Parathyroid adenoma (tissue), 2 donors: Measurements from ENCODE around the gene IFT57.

Experiments
- H2AFZ ChIP-seq: fragments of 300-600 bp; sonication (generic); one replicate; pipeline ENCODE4 v1.7.0; 2017; ENCODE audit warnings: antibody characterized with exemption, mild to moderate bottlenecking
- H3K27ac ChIP-seq: fragments of 300-600 bp; sonication (generic); one replicate; pipeline ENCODE4 v1.7.0; 2017
- H3K27me3 ChIP-seq: fragments of 300-600 bp; sonication (generic); one replicate; pipeline ENCODE4 v1.7.0; 2017; ENCODE audit warnings: low read length; ENCODE audit not compliant: control insufficient read depth, insufficient read depth
- H3K36me3 ChIP-seq: fragments of 300-600 bp; sonication (generic); one replicate; pipeline ENCODE4 v1.7.0; 2017; ENCODE audit warnings: low read length; ENCODE audit not compliant: control insufficient read depth, insufficient read depth
- H3K4me1 ChIP-seq: fragments of 300-600 bp; sonication (generic); one replicate; pipeline ENCODE4 v1.7.0; 2017; ENCODE audit warnings: control low read depth
- H3K4me2 ChIP-seq: fragments of 300-600 bp; sonication (generic); one replicate; pipeline ENCODE4 v1.7.0; 2017; ENCODE audit warnings: low read length
- H3K4me3 ChIP-seq: fragments of 300-600 bp; sonication (generic); one replicate; pipeline ENCODE4 v1.7.0; 2017; ENCODE audit warnings: low read depth, low read length
- H3K79me2 ChIP-seq: fragments of 300-600 bp; sonication (generic); one replicate; pipeline ENCODE4 v1.7.0; 2017; ENCODE audit warnings: control low read depth
- H3K9ac ChIP-seq: fragments of 300-600 bp; sonication (generic); one replicate; pipeline ENCODE4 v1.7.0; 2017; ENCODE audit warnings: mild to moderate bottlenecking
- H3K9me3 ChIP-seq: fragments of 300-600 bp; sonication (generic); one replicate; pipeline ENCODE4 v1.7.0; 2017; ENCODE audit warnings: low read length; ENCODE audit not compliant: control insufficient read depth
- CTCF ChIP-seq: fragments of 300-600 bp; sonication (generic); IDR thresholded peaks from one replicate; pipeline ENCODE4 v1.7.0; 2017; ENCODE audit warnings: antibody characterized with exemption, mild to moderate bottlenecking
- donor health status: primary hyperparathyroidism.

IFT57 gene

DNA sequence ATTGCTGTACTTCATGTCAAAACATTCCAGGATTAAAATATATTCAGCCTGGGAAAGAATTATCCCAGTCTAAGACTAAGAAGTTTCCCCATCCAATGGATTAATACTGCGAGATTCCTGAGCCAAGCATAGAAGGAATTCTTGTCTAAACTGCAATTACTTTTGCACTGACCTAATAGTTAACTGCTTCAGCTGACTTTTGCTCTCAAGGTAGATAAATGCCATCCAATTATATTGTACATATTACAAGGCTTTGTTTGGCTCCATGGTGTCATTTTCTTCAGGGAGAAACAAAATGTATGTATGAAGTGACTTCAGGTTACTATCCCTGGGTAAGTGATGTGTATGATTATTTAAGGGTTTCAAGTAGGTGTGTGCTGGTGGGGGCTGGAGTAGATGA, 6.1 kb upstream of the IFT57 start:
- Histone ChIP-seq H3K4me1 (no peaks in the 10 kb centered on the region), H3K4me2 (no peak overlapping the region), H3K79me2 (no peaks in the 10 kb centered on the region), H3K36me3 (no peaks in the 10 kb centered on the region), H3K27me3 (no peaks in the 10 kb centered on the region), H2AFZ (no peak overlapping the region), H3K4me3 (no peak overlapping the region), H3K9me3 (no peaks in the 10 kb centered on the region), H3K9ac (no peak overlapping the region), H3K27ac (no peak overlapping the region)
- no peak for TF ChIP-seq CTCF

DNA sequence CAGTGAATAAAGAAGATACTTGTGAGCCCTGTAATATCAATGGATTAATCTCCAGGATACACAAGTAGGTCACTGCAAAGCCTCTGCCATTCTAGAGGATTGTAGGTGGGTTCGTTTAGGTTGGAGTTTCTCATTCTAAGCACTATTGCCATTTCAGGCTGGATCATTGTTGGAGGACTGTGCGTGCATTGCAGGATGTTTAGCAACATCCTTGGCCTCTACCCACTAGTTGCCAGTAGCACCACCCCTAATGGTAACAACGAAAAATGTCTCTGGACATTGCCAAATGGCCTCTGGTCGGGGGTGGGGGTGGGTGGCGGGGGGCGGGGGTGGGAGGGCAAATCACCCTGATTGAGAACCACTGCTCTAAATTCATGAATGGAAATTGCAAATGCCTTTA, 4.9 kb upstream of the IFT57 start:
- H3K4me3 ChIP-seq, result no peak overlapping the region
- H3K27me3 ChIP-seq, result no peaks in the 10 kb centered on the region
- H3K36me3 ChIP-seq, result no peaks in the 10 kb centered on the region
- no peaks in the 10 kb centered on the region for H3K9me3 ChIP-seq
- no peak overlapping the region for H3K27ac ChIP-seq
- H2AFZ ChIP-seq, result no peak overlapping the region
- no peaks in the 10 kb centered on the region for H3K4me1 ChIP-seq
- no peak overlapping the region for H3K4me2 ChIP-seq
- TF ChIP-seq CTCF, result no peak
- H3K79me2 ChIP-seq, result peaks cover under 1% of the 10 kb centered on the region
- H3K9ac ChIP-seq, result no peak overlapping the region

DNA sequence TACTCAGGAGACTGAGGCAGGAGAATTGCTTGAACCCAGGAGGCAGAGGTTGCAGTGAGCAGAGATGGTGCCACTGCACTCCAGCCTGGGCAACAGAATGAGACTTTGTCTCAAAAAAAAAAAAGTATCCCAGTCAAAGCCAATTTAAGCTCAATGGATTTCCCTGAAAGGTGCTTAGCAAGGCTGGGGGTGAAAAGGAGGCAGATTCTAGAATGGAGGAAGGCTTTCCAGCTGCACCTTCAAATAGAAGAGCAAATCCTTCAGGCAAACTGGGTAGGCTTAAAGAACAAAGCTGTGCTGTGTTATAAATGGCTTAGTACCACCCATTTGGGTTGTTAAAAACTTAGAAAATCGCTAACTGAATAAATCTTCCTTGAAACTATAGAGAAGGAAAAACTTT, 3.0 kb upstream of the IFT57 start:
- Histone ChIP-seq H3K9me3 (no peaks in the 10 kb centered on the region), H3K36me3 (no peaks in the 10 kb centered on the region), H3K27ac (no peak overlapping the region)

GRCh38 chr3:108223928-108224327, 1.7 kb upstream of the IFT57 start:
- peaks cover 9% of the 10 kb centered on the region for H3K4me1 ChIP-seq
- H3K4me3 ChIP-seq, result no peak overlapping the region
- H3K9me3 ChIP-seq, result no peaks in the 10 kb centered on the region
- TF ChIP-seq CTCF, result no peak
- no peak overlapping the region for H3K27ac ChIP-seq
- H2AFZ ChIP-seq, result peak overlapping the region; percentile 93
- no peaks in the 10 kb centered on the region for H3K27me3 ChIP-seq
- H3K9ac ChIP-seq, result no peak overlapping the region
- H3K4me2 ChIP-seq, result peak overlapping the region; percentile 4
- H3K79me2 ChIP-seq, result peaks cover 17% of the 10 kb centered on the region
- H3K36me3 ChIP-seq, result no peaks in the 10 kb centered on the region

More for the DNA sequence above, 3.0 kb upstream of the IFT57 start:
- Histone ChIP-seq H3K4me2 (no peak overlapping the region), H3K79me2 (peaks cover 13% of the 10 kb centered on the region), H3K9ac (no peak overlapping the region), H3K27me3 (no peaks in the 10 kb centered on the region), H2AFZ (no peak overlapping the region), H3K4me3 (no peak overlapping the region), H3K4me1 (peaks cover 9% of the 10 kb centered on the region)
- no peak for TF ChIP-seq CTCF

DNA sequence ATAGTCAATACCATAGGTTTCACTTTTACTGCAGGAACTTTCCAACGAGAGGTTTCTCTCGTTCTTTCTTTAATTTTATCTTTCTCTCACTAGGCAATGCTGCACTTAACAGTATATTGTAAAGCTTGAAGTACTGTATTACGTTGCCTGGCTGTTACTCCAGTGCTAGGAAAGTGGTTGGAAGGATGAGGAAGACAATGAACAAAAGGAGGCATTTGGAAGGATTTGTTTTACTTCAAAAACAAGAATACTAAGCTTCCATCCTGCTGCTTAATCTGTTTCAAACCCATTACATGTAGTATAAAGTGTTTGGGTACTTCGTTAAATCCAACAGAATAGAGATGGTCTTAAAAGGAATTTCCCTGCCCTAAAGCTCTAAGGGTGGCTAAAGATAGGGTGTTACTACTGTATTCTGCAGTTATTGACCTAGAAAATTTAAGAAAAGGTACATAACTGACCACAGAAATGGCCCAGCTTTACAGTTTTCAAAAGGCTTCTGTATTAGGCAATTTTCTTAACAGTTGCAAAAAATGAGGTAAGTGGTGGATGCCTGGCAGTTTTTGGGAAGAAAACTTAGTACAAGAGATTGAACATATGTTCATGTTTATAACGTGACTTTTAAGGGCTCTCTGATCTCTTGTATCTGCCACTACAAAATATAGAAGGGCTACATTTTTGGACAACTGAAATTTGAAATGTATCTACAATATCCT, 785 bp upstream of the IFT57 start:
- Histone ChIP-seq H3K36me3 (no peaks in the 10 kb centered on the region), H3K4me3 (peak overlapping the region; percentile 93), H3K4me2 (peak overlapping the region; percentile 74), H3K9ac (no peak overlapping the region), H3K27me3 (no peaks in the 10 kb centered on the region), H3K9me3 (no peaks in the 10 kb centered on the region), H3K79me2 (peaks cover 17% of the 10 kb centered on the region), H3K27ac (peak overlapping the region; percentile 73), H3K4me1 (peaks cover 9% of the 10 kb centered on the region), H2AFZ (peak overlapping the region; percentile 93)
- no peak for TF ChIP-seq CTCF
